NCI-H526 treated with DMSO at 0.1 percent for 48 hours (cell line): ENCODE results near the gene ZACN.
"Not testable (repeated sequence)": the region's sequence is repeated elsewhere in the genome, so short reads cannot be mapped to it uniquely, and the experiment has no call there.

Experiments used
- DNase-seq: peaks from one replicate; lab custom pipeline; 2025; lab: John Stamatoyannopoulos, UW

The ZACN gene

DNA sequence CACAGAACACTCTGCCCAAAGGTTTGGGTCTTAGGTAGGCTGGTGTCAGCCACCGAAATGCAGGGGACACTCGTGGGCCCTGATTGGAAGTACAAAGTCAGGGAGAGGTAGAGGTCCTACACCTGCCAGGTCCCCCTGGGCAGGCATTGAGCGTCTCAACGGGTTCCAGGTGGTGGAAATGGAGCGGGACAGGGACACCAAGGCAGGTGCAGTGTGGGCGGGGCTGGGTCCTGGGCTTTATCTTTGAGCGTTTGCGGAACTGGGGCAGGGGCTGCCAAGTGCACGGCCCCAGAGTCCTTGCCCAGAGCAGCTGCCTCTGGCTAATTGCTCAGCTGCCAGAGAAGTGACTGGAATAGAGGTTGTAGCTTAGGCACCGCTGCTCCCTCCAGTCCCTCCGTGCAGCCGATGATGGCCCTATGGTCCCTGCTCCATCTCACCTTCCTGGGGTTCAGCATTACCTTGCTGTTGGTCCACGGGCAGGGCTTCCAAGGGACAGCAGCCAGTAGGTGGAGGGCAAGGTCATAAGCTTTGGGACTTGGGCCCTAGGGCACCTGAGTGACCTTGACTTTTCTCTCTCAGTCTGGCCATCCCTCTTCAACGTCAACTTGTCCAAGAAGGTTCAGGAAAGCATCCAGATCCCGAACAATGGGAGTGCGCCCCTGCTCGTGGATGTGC, at the start of gene ZACN:
ZACN (plus strand) TSS at position 323 of the 675 bp plus-strand sequence; CDS start at position 406, 83 bp downstream.
- DNase-seq = no peak

DNA sequence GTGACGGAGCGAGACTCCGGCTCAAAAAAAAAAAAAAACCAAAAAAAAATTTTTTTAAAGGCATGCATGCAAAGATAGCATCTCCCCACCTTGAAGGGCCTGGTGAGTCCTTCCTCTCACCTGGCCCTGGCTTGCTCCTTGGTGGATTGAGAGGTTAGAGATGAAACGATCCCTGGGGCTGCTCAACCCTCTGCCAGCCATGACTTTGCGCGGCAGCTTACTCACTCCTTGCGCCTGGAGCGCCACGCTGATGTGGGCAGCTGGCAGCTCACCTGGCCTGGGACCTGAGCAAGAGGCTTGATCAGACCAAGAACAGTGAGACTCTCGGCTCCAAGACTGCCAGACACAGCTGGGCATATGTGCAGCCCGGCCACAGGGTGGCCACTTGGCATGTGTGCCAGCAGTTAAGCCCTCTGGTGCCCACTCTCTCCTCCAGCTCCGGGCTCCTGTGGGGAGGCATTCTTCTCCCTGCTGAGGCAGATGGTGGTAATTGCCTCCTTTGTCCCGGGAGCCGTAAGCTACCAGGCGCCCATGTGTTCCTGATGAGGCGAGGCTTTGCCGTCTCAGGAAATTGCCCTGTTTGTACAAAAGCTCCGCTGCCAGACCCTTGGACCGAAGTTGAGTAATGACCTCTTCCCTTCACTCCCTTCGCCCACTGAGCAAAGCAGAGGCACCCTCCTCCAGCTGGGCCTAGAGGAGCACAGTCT, 46.8 kb upstream of the ZACN start:
- DNase-seq = no peak

DNA sequence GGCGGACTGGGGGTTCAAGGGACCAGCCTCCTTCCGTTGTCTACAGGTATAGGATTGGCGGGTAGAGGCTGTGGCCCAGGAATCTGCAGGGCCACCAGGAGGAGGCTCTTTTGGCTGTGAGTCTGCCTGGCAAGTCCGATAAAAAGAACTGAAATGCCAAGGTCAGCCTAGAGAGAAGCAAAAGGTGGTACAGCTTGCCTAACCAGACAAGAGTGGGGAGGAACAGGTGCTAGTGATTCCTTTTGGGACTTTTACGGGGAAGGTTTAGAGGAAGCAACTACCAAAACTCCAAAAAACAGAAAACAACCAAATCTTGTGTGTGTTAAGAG, 46.2 kb upstream of the ZACN start:
- DNase-seq = no peak

DNA sequence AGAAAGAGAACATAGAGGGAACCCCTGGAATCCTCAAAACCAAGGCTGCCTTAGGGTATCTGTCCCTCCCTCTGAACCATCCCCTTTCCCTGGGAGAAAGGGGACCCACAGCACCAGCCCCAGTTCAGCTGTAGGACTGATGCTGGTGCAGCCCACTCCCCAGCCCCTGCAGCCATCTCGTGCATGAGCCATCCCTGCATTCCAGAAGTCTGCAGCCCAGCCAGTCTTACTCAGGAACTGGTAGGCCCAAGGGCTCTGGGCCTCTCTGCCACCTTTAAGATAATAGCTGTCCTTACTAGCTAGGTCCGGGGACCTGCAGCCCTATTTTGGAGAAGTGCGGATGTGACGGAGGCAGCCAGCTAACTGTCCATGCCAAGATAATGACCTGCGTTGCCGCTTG, 45.8 kb upstream of the ZACN start:
- no peak for DNase-seq

DNA sequence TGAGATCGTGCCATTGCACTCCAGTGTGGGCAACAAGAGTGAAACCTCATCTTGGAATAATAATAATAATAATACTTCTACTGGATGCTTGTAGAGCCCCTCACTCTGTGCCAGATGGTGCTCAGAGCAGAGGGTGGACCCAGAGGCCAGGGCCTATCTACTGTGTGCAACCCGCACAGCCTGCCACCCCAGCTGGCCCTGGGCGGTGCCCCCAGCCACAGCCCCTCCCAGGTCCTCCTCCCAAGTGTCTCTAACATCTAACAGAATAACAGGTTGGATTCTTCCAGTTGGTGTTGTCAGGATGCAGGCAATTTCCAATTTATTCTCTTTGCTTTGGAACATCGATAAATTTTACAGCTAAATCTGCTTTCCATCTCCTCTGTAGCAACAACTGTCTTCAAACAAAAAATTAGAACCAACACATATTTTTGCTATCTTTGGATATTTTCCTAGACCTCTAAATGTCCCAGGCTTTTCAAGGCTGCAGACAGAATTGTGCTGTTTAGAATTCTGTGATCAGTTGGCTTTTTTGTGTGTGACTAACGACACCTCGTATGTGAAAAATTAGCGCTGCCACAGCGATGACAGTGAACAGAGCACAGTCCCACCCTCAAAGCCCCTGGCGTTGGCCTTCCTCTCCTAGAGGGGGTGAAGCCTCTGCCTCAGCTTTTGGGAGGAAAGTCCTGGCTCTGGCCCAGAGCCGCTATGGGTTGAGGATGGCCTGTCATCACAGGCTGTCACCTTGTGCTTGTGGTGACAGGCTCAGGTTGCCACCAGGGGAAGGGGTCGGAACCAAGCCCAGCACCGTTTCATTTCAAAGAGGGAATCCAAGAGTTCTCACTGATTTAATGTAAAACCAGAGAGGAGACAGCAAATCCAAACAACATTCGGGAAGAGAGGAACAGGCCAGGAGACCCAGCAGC, 44.3 kb upstream of the ZACN start:
- no peak for DNase-seq

DNA sequence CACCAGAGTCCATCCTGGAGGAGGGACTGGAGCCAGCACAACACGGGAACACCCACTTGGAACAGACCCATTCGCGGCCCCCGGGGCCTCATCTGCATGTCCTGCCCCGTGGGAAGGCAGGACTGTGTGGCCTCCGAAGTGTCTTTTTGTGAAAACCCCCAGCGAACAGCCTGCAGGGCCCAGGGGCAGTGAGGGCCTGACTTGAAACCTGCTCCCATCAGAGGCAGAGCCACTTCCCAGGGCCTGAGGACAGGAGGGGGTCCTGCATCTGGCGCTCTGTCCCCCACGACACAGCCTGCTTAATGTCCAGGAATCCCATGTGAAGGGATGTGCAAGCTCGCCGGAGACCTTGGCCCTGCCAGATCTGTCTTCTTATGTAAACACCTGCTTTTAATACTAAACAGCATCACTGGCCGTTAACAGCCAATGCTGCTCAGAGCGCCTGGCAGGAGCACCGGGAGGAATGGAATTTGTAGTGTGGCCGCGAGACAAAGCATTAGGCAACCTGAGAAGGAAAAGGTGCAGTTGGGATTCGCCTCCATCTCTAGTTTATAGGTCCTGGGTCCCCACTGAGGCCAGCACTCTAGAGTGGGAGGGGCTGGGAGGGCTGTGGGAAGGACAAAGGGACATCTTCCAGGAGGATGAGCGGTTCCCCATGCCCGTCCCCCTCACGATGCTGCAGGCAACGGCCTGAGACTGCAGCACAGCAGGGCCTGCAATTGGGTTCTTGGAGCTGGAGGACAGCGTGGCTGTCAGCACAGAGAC, 42.3 kb upstream of the ZACN start:
- DNase-seq = peak; percentile 75

DNA sequence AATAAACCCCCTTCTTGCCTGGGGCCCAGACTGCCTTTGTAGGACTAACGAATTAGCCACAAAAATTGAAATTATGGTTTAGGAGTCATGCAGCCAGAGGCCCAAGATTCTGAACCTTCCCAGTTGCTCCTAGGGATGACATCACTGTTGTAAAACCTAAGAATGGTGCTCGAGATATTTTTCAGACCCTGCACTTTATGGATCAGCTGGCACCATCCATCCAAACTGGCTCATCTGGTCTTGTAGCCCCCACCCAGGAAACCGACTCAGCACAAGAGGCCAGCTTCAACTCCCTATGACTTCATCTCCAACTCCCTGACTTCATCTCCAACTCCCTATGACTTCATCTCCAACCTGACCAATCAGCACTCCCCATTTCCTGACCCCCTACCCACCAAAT, 40.9 kb upstream of the ZACN start:
- no peak for DNase-seq

DNA sequence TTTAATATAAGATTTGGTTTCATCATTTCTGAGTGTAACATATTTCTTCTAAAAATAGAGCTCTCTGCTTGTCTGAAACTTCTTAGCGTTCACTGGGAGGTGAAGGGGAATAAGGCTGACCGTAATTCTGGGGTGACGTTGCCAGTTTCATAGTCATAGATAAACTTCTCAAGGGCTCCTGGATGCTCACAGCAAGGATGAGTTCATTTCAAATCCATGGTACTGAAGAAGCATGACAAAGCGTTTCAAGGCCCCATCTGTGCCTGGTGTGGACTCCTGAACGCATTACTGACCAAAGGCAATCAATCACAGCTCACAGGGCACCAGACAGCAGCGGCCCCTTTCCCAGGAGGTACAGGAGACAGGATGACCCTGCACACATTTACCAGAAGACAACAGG, 39.9 kb upstream of the ZACN start:
- DNase-seq = no peak

DNA sequence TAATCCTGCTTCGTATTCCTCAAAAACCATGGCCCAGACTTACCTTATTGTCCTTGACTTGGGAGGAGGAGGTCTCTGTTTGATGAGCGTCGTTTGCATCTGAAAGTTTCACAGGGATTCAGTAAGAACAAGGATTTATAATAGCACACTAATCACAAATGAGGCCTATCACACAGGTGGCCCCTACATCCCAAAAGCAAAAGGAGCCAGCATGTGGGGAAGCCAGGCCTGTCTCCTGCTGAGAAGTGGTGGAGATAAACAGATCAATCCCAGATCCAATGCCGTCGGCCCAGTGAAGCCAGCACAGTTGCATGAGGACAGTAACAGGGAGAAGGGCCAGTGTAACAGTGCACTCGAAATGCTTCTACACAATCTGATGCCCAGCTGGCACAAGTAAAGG, 38.6 kb upstream of the ZACN start:
- DNase-seq = no peak

DNA sequence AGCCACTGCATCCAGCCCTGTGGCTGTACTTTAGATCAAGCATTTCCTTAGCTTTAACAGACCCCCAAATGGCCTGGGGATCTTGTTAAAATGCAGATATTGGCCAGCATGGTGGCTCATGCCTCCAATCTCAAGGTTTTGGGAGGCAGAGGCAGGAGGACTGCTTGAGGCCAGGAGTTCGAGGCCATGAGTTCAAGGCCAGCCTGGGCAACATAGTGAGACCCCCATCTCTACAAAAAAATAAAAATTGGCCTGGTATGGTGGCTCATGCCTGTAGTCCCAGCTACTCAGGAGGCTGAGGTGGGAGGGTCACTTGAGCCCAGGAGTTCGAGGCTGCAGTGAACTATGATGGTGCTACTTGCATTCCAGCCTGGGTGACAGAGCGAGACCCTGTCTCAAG, 36.1 kb upstream of the ZACN start:
- DNase-seq = not testable (repeated sequence)

DNA sequence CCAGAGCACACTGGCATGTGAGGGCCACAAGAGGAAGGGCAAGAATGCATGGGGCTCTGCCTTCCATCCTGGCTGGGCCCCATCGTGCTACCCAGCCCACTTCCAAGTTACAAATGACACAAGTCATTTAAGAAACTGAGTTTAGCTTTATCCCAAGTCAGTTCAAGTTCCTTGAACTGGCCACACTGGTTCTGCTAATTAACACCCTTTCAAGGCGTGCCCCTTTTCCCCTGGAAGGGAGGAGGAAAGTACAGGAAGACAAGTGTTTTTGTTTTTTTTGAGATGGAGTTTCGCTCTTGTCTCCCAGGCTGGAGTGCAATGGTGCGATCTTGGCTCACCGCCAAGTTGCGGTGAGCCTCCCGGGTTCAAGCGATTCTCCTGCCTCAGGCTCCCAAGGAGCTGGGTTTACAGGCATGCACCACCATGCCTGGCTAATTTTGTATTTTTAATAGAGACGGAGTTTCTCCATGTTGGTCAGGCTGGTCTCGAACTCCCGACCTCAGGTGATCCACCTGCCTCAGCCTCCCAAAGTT, 34.4 kb upstream of the ZACN start:
- DNase-seq = not testable (repeated sequence)

DNA sequence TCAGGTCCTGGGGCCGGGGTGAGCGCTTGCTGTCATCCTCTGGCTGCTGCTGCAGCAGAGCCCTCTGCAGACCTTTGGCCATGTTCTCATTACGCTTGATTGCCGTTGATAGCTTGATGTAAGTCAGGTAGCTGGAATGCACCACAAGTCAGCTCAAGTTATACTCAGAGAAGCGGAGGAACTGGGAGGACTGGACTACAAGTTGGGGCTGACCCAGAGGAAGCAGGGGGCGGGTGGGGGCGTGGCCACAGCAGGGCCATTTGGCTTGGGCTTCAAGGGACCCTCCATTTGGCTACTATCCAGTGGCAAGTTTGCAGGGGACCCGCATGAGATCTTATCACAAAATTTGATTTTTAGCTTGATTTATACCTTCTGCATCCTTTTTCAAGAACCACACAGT, 32.9 kb upstream of the ZACN start:
- no peak for DNase-seq

DNA sequence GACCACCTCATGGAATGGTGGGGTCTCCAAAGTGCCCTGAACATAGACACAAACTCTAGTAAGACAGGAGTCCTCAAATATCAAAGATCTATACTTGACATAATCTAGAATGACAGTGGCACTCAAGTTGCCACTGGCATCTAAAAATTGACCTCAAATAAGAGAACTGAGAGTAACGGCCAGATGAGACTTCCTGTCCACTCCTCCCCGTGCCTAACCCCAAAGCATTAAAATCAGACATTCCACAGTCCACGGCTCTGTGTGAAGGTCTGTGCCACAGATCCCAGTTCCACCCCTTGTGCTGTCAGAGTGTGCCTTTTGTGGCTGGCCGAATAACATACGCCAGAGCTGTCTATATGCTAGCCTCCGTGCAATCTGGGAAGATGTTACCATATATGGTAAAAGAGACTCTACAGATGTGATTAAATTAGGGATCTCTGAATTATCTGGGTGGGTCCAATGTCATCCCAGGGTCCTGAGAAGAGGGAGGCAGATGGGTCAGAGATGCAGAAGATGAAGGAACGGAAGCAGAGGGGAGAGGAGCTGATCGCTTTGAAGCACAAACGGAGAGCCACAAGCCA, 30.9 kb upstream of the ZACN start:
- no peak for DNase-seq

DNA sequence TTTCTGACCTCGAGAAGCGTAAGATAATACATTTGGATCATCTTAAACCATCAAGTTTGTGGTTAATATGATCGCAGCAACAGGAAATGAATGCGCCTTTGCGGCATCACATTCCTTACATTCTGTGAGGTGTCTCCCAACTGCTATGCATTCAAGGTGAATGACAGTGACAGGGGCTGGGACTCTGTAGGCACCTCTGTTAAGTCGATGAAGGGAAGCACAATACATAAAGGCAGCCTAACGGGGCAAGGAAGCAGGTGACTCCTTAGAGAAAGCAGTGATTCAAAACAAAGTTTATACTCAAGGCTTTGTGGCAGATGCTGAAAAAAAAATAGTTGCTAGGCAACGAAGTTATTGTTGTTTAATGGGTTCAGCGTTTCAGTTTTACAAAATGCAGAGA, 30.3 kb upstream of the ZACN start:
- DNase-seq = no peak

DNA sequence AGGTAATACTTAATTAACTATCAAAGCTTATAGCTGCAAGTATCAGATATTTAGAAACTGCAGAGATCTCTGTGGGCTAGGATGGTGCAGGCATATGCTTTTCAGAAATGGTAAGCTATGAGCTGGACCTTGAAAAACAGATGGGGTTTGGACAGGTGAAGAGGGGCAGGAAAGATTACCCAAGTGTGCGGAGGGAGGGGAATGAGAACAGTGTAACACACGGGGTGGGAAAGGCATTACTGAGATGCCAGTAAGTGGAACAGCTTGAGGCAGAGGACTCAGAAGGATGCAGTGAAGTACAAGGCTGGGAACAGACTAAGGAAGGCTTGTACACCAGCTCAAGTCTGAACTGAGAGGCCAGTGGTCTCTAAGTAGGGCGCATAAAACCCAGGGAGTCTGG, 29.7 kb upstream of the ZACN start:
- DNase-seq = no peak

DNA sequence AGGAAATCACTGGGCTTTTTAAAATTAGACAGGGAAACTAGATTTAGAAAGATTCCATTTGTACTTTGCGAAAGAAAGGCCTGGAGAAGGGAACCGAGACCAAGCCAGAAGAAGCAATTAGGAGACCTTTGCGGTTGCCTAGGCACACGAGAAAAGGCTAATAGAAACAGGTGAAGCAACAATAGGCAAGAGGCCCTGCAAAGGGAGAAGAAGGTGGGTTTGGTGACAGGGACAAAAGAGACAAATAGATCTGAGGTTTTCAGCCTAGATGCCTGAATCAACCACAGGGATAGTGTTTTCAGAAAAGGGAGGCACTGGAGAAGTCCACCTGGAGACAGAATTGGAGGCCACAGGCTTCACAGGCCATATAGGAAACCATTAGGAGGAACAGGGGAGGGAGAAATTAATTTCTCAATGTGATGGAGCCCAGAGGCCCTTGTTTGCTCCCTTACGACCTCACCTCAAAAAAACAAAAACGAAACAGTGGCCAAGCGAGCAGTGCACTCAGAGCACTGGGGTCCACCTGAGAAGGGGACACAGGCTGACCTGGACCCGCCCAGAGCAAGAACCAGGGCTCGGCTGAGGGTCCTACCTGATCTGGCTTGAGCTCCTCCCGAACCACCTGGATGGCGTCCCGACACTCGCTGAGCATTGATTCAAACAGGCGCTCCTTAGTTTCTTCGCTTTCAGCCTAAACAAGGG, 29.0 kb upstream of the ZACN start:
- DNase-seq = no peak

DNA sequence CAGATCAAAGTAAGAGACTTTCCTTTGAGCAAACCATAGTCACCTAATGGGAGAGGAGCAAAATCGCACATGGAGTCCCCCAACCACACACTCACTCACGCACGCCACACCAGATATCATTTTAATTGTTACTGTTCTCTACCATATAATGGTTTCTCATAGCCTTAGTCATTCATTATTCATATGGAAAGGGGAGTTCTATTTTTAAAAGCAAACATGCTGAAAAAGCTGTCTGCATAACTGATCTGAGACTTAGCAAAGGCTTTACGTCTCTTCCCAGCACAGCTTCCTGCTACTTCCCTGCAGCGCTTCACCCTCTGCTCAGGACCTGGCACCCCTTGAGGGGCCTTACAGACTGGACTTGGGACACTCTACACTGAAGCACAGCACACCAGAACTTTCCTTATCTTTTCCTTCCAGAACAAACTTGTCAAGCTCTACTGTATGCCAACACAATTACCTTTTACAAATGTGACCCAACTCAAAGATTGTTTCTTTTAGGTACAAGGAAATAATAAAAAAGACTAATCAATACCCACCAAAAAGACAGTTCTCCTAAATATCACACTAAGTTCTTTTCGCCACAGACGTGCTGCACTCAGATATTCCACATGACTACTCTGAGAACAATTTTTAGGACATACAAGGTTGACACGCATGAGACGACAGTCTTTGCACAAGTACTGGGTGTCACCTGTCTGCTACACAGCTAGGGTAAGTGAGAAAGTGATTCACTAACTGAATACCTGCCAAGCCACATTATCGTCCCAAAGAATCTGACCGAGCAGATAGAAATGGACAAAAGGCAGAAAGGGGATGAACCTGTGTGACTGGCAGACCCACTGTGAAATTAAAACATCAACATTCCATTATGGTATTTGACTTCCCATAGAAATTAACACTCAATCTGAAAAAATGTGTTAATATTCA, 28.2 kb upstream of the ZACN start:
- no peak for DNase-seq

DNA sequence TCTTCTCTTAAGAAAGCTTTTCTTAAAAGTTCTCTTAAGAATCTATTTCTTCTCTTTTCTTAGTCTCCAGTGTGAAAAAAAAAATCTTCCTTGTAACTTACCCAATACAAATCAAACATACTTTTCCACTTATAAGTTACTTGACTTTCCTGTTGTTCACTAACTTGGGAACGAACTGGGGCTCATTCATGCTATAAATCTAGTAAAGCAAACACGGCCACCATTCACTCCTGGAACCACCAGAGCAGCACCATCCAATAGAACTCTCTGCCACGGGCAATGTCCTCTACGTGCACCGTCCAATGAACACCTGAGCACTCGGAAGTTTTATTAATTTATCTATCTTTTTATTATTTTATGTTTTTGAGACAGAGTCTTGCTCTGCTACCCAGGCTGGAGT, 27.4 kb upstream of the ZACN start:
- DNase-seq = no peak

DNA sequence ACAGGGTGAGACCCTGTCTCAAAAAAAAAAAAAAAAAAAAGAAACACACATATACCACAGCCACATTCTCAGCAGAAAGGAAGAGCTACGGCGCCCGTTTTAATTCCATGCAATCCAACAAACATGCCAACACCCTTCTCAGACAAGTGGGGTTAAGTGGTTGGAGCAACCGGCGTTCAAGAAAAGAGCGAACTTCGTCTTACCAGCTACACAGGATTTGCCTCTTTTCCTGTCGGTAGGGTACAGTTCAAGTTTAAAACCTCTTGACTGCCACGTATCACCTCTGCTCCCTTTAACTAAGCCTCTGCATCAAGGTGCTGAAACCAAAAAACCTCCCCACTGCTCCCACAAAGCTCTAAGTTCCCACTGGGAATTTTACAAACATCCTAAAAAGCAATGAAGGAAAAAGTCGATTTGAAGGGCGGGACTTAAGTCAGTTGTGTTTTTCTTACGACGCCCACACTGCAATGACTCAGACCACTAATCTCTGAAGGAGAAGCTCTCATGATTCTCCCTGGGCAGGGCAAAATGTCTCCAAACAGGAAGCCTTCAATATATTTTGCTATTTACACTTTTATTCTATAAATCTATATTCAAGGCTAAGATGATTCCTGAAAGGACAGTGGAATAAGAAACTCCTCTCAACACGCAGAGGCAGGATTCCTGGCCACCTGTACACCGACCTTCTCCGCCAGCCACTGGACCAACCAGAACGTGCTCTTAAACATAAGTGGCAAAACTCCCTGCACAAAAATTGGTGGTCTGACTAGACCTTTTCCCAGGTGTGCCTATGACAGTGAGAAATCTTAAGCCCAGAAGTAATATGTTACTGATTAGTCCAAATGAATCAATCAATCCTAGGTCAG, 25.5 kb upstream of the ZACN start:
- no peak for DNase-seq
